Measurements from ENCODE around the gene ABHD2.

ABHD2 gene

GRCh38 chr15:89051875-89052274 is 36.4 kb upstream of the ABHD2 start:
- TF ChIP-seq CTCF (IDR thresholded peaks at IDR 0.05; ENCODE audit: borderline replicate concordance, insufficient read depth, low read depth, low read length) = no peak
- H3K4me3 ChIP-seq (ENCODE audit: low read depth, low read length) = no peak overlapping the region

DNA sequence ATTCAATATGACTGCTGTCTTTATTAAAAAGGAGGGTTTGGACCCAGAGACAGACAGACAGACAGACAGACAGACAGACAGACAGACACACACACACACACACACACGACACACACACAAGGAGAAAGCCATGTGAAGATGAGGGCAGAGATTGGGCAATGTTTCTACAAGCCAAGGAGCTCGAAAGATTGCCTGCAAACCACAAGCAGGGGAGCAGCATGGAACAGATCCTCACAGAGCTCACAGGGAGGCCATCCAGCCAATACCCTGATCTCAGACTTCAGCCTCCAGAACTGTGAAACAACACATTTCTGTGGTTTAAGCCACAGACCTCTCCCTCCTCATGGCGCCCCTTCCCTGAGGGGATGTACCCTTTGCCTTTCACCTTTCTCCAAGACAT is 35.8 kb upstream of the ABHD2 start:
- TF ChIP-seq CTCF (IDR thresholded peaks at IDR 0.05; ENCODE audit: borderline replicate concordance, insufficient read depth, low read depth, low read length) = no peak

GRCh38 chr15:89054873-89055272 is 33.4 kb upstream of the ABHD2 start:
- TF ChIP-seq CTCF (IDR thresholded peaks at IDR 0.05; ENCODE audit: borderline replicate concordance, insufficient read depth, low read depth, low read length) = no peak
- H3K4me3 ChIP-seq (ENCODE audit: low read depth, low read length) = no peak overlapping the region

More for the DNA sequence above, 35.8 kb upstream of the ABHD2 start:
- H3K4me3 ChIP-seq (ENCODE audit: low read depth, low read length) = no peak overlapping the region

DNA sequence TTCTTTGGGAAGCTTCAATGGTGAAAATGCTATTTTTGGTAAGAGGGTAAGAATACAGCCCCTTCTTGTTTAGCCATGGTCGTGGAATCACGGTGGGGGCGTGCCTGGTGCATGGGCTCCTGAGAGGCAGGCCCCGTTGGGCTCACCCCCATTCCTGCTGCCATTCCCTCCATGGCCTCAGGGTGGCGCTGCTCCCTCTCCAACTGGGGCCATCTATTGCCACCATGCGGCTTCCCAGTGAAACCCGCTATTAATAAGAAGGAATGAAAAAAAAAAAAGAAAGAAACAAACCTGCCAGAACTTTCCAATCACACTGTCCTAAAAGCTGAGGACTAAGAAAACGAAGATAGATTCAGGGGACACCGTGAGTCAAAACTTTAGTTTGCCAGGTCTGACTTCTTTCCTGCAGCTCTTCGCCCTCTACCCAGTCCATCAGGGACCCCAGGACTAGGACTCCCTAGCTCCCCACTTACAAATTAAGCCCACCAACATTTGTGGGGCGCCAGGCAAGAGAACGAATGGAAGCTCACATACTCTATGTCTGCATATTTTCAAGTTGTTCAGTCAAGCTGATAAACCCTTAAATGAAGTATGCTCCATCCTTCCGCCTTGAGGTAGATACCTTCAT is 30.6 kb upstream of the ABHD2 start:
- no peak overlapping the region for H3K4me3 ChIP-seq (ENCODE audit: low read depth, low read length)
- peak; percentile 95 for TF ChIP-seq CTCF (IDR thresholded peaks at IDR 0.05; ENCODE audit: borderline replicate concordance, insufficient read depth, low read depth, low read length)

DNA sequence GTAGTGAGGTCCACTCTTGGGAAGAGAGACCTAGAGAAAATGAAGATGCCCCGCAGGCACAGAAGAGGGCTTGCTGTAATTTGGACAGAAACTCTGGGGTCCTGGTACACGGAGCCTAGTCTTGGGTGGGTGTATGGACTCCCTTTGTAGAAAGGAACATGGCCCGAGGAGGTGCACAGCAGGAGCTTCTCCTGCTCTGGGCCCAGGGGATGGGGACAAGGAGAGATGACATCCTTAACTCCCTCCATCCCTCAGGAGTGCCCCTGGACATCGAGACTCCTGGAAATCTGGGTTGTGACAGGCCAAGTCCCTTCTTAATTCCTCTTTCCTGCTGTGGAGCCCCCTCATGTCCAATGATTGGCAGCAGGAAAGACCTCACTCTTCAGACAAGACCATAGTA is 29.9 kb upstream of the ABHD2 start:
- no peak overlapping the region for H3K4me3 ChIP-seq (ENCODE audit: low read depth, low read length)
- no peak for TF ChIP-seq CTCF (IDR thresholded peaks at IDR 0.05; ENCODE audit: borderline replicate concordance, insufficient read depth, low read depth, low read length)

GRCh38 chr15:89058876-89059405 is 29.3 kb upstream of the ABHD2 start:
- H3K4me3 ChIP-seq (ENCODE audit: low read depth, low read length) = no peak overlapping the region
- no peak for TF ChIP-seq CTCF (IDR thresholded peaks at IDR 0.05; ENCODE audit: borderline replicate concordance, insufficient read depth, low read depth, low read length)

DNA sequence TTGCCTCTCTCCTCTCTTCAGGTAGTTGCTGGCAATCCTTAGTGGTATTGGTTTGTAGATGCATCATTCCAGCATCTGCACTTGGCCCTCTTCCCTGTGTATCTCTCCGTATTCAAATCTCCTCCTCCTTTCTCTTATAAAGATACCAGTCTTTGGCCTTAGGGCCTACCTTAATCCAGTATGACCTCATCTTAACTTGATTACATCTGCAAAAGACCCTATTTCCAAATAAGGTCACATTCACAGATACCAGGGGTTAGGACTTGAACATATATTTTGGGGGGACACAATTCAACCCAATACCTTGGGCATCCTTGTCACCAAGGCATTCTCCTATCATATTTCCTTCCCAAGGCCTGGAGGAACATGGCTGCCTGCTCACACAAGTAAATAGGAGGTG is 22.0 kb upstream of the ABHD2 start:
- H3K4me3 ChIP-seq (ENCODE audit: low read depth, low read length) = no peak overlapping the region
- TF ChIP-seq CTCF (IDR thresholded peaks at IDR 0.05; ENCODE audit: borderline replicate concordance, insufficient read depth, low read depth, low read length) = no peak

All from GM12875 (cell line).